ENCODE data around the gene SLC4A2.

DNA sequence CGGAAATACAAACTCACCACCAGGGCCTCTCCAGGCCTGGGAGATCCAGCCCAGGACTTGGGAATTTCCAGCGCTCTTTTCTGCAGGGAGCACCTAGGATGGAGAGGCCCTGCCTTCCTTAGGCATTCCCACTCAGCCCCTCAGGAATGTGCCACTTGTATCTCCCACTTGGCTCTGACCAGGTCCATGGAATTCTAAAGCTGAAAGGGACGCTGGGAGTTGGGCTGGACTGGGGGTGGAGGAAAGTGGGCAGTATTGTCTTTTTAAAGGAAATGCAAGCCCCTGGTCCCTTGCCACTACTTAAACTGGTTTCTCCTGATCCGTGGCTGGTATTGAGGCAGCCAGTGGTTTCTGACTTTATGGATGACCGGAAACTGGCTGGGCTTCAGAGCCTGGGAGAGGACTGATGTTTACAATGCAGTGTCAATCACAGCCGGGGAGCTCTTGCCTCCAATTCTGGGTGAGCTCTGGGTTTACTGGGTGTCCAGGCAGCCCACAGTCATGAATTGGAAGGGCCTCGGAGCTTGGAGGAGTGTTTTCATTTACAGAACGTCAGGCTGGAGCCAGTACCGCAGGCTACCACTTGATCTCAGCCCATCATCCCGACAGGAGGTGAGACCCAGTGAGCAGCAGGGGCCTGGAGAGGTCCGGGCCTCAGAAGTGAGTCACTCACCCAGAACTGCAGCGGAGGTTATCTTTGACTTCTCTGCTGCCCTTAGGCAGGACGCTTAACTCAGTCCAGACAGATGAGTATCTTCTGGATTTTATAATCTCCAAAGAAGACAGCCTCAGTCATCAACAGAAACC lies 54.2 kb downstream of the SLC4A2 start:
- TF ChIP-seq, protein P1, sequence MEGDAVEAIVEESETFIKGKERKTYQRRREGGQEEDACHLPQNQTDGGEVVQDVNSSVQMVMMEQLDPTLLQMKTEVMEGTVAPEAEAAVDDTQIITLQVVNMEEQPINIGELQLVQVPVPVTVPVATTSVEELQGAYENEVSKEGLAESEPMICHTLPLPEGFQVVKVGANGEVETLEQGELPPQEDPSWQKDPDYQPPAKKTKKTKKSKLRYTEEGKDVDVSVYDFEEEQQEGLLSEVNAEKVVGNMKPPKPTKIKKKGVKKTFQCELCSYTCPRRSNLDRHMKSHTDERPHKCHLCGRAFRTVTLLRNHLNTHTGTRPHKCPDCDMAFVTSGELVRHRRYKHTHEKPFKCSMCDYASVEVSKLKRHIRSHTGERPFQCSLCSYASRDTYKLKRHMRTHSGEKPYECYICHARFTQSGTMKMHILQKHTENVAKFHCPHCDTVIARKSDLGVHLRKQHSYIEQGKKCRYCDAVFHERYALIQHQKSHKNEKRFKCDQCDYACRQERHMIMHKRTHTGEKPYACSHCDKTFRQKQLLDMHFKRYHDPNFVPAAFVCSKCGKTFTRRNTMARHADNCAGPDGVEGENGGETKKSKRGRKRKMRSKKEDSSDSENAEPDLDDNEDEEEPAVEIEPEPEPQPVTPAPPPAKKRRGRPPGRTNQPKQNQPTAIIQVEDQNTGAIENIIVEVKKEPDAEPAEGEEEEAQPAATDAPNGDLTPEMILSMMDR (IDR thresholded peaks at IDR 0.05): peak in 4 of 6 experiments; percentile 9 to 47 (median 32)
- peak in 1 of 2 donors; percentile 64 for TF ChIP-seq POLR2A (IDR thresholded peaks at IDR 0.05)
